NCI-H146 (cell line): ENCODE data around the gene PCDH9.

ENCODE experiments used
- DNase-seq: peaks from one replicate; lab custom pipeline; 2025; lab: John Stamatoyannopoulos, UW

The PCDH9 gene

GRCh38 chr13:66969291-66969690, 260.8 kb downstream of the PCDH9 start:
- no peak for DNase-seq

- no peak for DNase-seq
These were observed 262.1 kb downstream of the PCDH9 start for GRCh38 chr13:66967811-66968597.

- DNase-seq, result no peak
These were observed 265.0 kb downstream of the PCDH9 start for GRCh38 chr13:66965181-66965580.

- no peak for DNase-seq
These were observed 267.2 kb downstream of the PCDH9 start for GRCh38 chr13:66962953-66963352.

GRCh38 chr13:66958611-66959010, 271.5 kb downstream of the PCDH9 start:
- no peak for DNase-seq

- DNase-seq, result no peak
These were observed 277.6 kb downstream of the PCDH9 start for GRCh38 chr13:66952507-66952906.

GRCh38 chr13:66951426-66951825, 278.7 kb downstream of the PCDH9 start:
- no peak for DNase-seq

GRCh38 chr13:66950666-66951065, 279.5 kb downstream of the PCDH9 start:
- DNase-seq, result no peak

GRCh38 chr13:66948910-66949309, 281.2 kb downstream of the PCDH9 start:
- no peak for DNase-seq

- no peak for DNase-seq
These were observed 286.6 kb downstream of the PCDH9 start for GRCh38 chr13:66943530-66943929.

GRCh38 chr13:66940113-66940512, 290.0 kb downstream of the PCDH9 start:
- no peak for DNase-seq

GRCh38 chr13:66937423-66937822, 292.7 kb downstream of the PCDH9 start:
- DNase-seq, result no peak

- no peak for DNase-seq
These were observed 296.1 kb downstream of the PCDH9 start for GRCh38 chr13:66933994-66934393.

GRCh38 chr13:66933527-66933926, 296.6 kb downstream of the PCDH9 start:
- DNase-seq, result no peak

GRCh38 chr13:66927562-66927961, 302.6 kb downstream of the PCDH9 start:
- DNase-seq, result no peak

- no peak for DNase-seq
These were observed 303.1 kb downstream of the PCDH9 start for GRCh38 chr13:66926851-66927524.

GRCh38 chr13:66926200-66926850, 303.8 kb downstream of the PCDH9 start:
- DNase-seq, result no peak

GRCh38 chr13:66922444-66922843, 307.7 kb downstream of the PCDH9 start:
- no peak for DNase-seq

GRCh38 chr13:66921437-66921836, 308.7 kb downstream of the PCDH9 start:
- DNase-seq, result no peak

GRCh38 chr13:66915596-66916185, 314.4 kb downstream of the PCDH9 start:
- no peak for DNase-seq

- no peak for DNase-seq
These were observed 316.0 kb downstream of the PCDH9 start for GRCh38 chr13:66914155-66914554.

- no peak for DNase-seq
These were observed 318.7 kb downstream of the PCDH9 start for GRCh38 chr13:66911411-66911939.
